HEK293T (cell line): ENCODE results near the gene CEND1.

Experiments
- ARNT ChIP-seq: fragments of 450-650 bp; IDR thresholded peaks from 2 replicates; pipeline ENCODE4 v1.6.1; 2017; ENCODE audit warnings: mild to moderate bottlenecking
- BHLHE40 ChIP-seq: fragments of 450-650 bp; IDR thresholded peaks from 2 replicates; pipeline ENCODE4 v1.6.1; 2016; ENCODE audit warnings: mild to moderate bottlenecking, moderate library complexity, borderline replicate concordance
- CTBP1 ChIP-seq: fragments of 450-650 bp; IDR thresholded peaks from 2 replicates; pipeline ENCODE4 v1.6.1; 2016; ENCODE audit warnings: borderline replicate concordance
- ELF4 ChIP-seq: fragments of 450-650 bp; IDR thresholded peaks from 2 replicates; pipeline ENCODE4 v1.6.1; 2017; ENCODE audit warnings: antibody characterized with exemption
- FOXM1 ChIP-seq: fragments of 450-650 bp; IDR thresholded peaks from 2 replicates; pipeline ENCODE4 v1.6.1; 2017; ENCODE audit warnings: mild to moderate bottlenecking, borderline replicate concordance
- SUZ12 ChIP-seq: fragments of 450-650 bp; IDR thresholded peaks from 2 replicates; pipeline ENCODE4 v1.6.1; 2016; ENCODE audit warnings: mild to moderate bottlenecking

DNA sequence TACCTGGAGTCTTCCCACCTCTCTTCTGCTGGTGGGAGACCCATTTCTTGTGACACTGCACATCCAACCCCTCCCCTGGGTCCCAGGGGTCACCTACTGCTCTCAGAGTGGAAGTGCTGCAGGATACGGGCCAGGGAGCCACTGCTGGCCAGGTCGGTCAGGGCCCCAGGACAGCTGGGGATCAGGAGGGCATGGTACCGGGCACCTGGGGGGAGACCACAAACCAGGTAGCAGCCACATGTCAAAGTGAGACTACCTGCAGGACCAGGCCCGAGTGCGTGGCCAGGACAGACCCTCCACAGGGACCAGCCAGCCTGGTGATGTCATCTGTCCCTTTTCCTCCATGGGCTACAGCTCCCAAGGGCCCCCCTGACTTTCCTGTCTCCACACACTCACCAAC, 16.5 kb downstream of the CEND1 start:
- TF ChIP-seq ARNT (no peak), FOXM1 (no peak), SUZ12 (no peak), ELF4 (no peak), BHLHE40 (no peak), CTBP1 (no peak)
